Measurements from ENCODE around the gene ANKS6.

- TF ChIP-seq SIN3A (IDR thresholded peaks at IDR 0.05; ENCODE audit: borderline replicate concordance, insufficient read depth, low read length) = no peak
- TF ChIP-seq TAF1 (IDR thresholded peaks at IDR 0.05; ENCODE audit: borderline replicate concordance, insufficient read depth, low read length) = no peak
- no peak for TF ChIP-seq POLR2AphosphoS5 (IDR thresholded peaks at IDR 0.05; ENCODE audit: low read depth, low read length)
These were observed 53.0 kb downstream of the ANKS6 start for GRCh38 chr9:98743329-98743728.
